Measurements from ENCODE around the gene ZNF783.
"Not testable (repeated sequence)": the region's sequence is repeated elsewhere in the genome, so short reads cannot be mapped to it uniquely, and the experiment has no call there.

Gene ZNF783

DNA sequence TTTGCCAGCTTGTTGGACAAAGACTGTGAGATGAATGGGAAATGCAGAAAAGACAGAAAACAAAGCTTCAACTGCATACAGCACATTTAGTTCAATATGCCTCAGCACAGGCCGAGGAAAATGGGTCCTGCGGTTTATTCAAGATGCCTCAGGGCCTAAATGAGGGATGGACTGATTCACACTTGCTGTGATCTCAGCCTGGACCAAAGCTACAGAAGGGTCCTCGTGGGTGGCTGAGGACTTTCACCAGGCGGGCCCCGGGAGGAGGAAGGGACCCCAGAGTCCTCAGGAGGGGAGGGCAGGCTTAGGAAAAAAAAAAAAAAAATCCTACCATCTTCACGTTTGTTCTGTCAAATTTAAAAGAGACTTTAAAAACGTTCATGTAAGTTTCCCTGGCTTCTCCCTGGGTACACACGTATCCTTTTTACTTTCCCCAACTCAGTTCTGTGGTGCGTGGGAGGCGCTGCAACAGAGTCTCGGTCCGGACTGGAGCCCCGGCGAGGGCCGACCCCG lies 624 bp upstream of the ZNF783 start:
- Histone ChIP-seq H3K9me2 (replicated peaks; ENCODE audit: insufficient read depth, low read length) (no peaks in the 10 kb centered on the region), H3K36me3 (ENCODE audit: low read length) (no peaks in the 10 kb centered on the region), H3K4me2 (ENCODE audit: low read depth, low read length, poor library complexity, severe bottlenecking) (peak overlapping the region; percentile 92), H2AFZ (ENCODE audit: low read depth, low read length, severe bottlenecking) (peak overlapping the region; percentile 95), H3K27me3 (ENCODE audit: low read length) (no peaks in the 10 kb centered on the region), H4K20me1 (ENCODE audit: low read depth, low read length) (no peaks in the 10 kb centered on the region), H3K79me2 (ENCODE audit: insufficient read depth, low read length) (no peaks in the 10 kb centered on the region), H3F3A (ENCODE audit: insufficient read depth) (0 out of 2 replicates have a peak, but pooled peaks cover 7% of the 10 kb centered on the region), H3K4me3 (ENCODE audit: insufficient read depth, low read length, poor library complexity, severe bottlenecking) (peak overlapping the region; percentile 80), H3K9me3 (ENCODE audit: insufficient read depth, low read length) (no peaks in the 10 kb centered on the region), H3K9ac (ENCODE audit: low read length) (peak overlapping the region; percentile 75), H3K27ac (ENCODE audit: low read depth, low read length) (no peak overlapping the region)
- TF ChIP-seq, protein P1, sequence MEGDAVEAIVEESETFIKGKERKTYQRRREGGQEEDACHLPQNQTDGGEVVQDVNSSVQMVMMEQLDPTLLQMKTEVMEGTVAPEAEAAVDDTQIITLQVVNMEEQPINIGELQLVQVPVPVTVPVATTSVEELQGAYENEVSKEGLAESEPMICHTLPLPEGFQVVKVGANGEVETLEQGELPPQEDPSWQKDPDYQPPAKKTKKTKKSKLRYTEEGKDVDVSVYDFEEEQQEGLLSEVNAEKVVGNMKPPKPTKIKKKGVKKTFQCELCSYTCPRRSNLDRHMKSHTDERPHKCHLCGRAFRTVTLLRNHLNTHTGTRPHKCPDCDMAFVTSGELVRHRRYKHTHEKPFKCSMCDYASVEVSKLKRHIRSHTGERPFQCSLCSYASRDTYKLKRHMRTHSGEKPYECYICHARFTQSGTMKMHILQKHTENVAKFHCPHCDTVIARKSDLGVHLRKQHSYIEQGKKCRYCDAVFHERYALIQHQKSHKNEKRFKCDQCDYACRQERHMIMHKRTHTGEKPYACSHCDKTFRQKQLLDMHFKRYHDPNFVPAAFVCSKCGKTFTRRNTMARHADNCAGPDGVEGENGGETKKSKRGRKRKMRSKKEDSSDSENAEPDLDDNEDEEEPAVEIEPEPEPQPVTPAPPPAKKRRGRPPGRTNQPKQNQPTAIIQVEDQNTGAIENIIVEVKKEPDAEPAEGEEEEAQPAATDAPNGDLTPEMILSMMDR (IDR thresholded peaks at IDR 0.05; ENCODE audit: insufficient read depth, low read length, poor library complexity, severe bottlenecking) = no peak
- no peak for TF ChIP-seq EZH2phosphoT487 (conservative IDR thresholded peaks at IDR 0.05; ENCODE audit: low read length)

DNA sequence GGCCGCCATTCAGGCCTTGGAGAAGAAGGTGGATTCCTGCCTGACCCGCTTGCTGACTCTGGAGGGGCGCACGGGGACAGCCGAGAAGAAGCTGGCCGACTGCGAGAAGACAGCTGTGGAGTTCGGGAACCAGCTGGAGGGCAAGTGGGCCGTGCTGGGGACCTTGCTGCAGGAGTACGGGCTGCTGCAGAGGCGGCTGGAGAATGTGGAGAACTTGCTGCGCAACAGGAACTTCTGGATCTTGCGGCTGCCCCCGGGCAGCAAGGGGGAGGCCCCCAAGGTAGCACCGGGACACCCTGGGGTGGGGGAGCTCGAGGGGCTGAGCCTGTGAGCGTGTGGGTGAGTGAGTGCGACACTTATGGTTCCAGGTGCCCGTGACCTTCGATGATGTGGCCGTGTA lies 4.5 kb downstream of the ZNF783 start:
- Histone ChIP-seq H3K27ac (ENCODE audit: low read depth, low read length) (no peak overlapping the region), H4K20me1 (ENCODE audit: low read depth, low read length) (no peaks in the 10 kb centered on the region), H3K79me2 (ENCODE audit: insufficient read depth, low read length) (no peaks in the 10 kb centered on the region), H3K9me2 (replicated peaks; ENCODE audit: insufficient read depth, low read length) (no peaks in the 10 kb centered on the region), H3K9ac (ENCODE audit: low read length) (no peak overlapping the region), H2AFZ (ENCODE audit: low read depth, low read length, severe bottlenecking) (no peak overlapping the region), H3K9me3 (ENCODE audit: insufficient read depth, low read length) (no peaks in the 10 kb centered on the region), H3F3A (ENCODE audit: insufficient read depth) (0 out of 2 replicates have a peak, but pooled peaks cover 2% of the 10 kb centered on the region), H3K36me3 (ENCODE audit: low read length) (0 out of 2 replicates have a peak, but pooled peaks cover 3% of the 10 kb centered on the region), H3K4me2 (ENCODE audit: low read depth, low read length, poor library complexity, severe bottlenecking) (no peak overlapping the region), H3K27me3 (ENCODE audit: low read length) (no peaks in the 10 kb centered on the region), H3K4me3 (ENCODE audit: insufficient read depth, low read length, poor library complexity, severe bottlenecking) (no peak overlapping the region)
- TF ChIP-seq, protein P1 (IDR thresholded peaks at IDR 0.05; ENCODE audit: insufficient read depth, low read length, poor library complexity, severe bottlenecking) = no peak
- TF ChIP-seq EZH2phosphoT487 (conservative IDR thresholded peaks at IDR 0.05; ENCODE audit: low read length) = no peak

DNA sequence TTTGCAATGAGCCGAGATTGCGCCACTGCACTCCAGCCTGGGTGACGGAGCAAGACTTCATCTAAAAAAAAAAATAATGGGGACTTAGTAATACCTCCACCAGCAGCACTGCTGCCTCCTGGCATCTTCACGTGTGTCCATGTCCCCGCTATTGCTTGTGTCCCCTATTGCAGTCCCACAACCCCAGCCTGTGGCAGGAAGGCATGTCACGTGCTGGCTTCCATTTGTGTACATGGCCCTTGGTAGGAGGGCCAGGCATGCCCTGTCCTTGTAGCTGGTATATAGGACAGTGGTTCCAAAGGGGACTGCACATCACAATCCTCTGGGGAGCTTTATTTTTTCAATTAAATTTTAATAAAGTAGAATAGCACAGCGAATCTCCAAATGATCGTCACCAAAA lies 5.7 kb downstream of the ZNF783 start:
- no peaks in the 10 kb centered on the region for H3F3A ChIP-seq (ENCODE audit: insufficient read depth)
- H2AFZ ChIP-seq (ENCODE audit: low read depth, low read length, severe bottlenecking) = no peak overlapping the region
- no peak overlapping the region for H3K27ac ChIP-seq (ENCODE audit: low read depth, low read length)
- H3K9me3 ChIP-seq (ENCODE audit: insufficient read depth, low read length) = no peaks in the 10 kb centered on the region
- H3K36me3 ChIP-seq (ENCODE audit: low read length) = 0 out of 2 replicates have a peak, but pooled peaks cover 6% of the 10 kb centered on the region
- no peak overlapping the region for H3K4me2 ChIP-seq (ENCODE audit: low read depth, low read length, poor library complexity, severe bottlenecking)
- H3K79me2 ChIP-seq (ENCODE audit: insufficient read depth, low read length) = no peaks in the 10 kb centered on the region
- no peak overlapping the region for H3K9ac ChIP-seq (ENCODE audit: low read length)
- TF ChIP-seq EZH2phosphoT487 (conservative IDR thresholded peaks at IDR 0.05; ENCODE audit: low read length) = no peak
- TF ChIP-seq, protein P1 (IDR thresholded peaks at IDR 0.05; ENCODE audit: insufficient read depth, low read length, poor library complexity, severe bottlenecking) = no peak
- H4K20me1 ChIP-seq (ENCODE audit: low read depth, low read length) = no peaks in the 10 kb centered on the region
- no peaks in the 10 kb centered on the region for H3K27me3 ChIP-seq (ENCODE audit: low read length)
- H3K4me3 ChIP-seq (ENCODE audit: insufficient read depth, low read length, poor library complexity, severe bottlenecking) = no peak overlapping the region
- H3K9me2 ChIP-seq (replicated peaks; ENCODE audit: insufficient read depth, low read length) = no peaks in the 10 kb centered on the region

DNA sequence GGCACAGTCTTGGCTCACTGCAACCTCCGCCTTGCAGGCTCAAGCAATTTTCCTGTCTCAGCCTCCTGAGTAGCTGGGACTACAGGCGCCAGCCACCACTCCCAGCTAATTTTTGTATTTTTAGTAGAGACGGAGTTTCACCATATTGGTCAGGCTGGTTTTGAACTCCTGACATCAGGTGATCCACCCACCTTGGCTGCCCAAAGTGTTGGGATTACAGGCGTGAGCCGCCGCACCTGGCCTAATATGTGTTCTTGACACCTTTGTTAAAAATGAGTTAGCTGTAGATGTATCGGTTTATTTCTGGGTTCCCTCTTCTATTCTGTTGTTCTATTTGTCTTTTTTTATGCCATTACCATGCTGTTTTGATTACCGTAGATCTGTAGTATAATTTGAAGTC lies 12.4 kb downstream of the ZNF783 start:
- H3K9ac ChIP-seq (ENCODE audit: low read length); H3K9me3 ChIP-seq (ENCODE audit: insufficient read depth, low read length); H3F3A ChIP-seq (ENCODE audit: insufficient read depth); H3K27ac ChIP-seq (ENCODE audit: low read depth, low read length); H2AFZ ChIP-seq (ENCODE audit: low read depth, low read length, severe bottlenecking); H3K4me3 ChIP-seq (ENCODE audit: insufficient read depth, low read length, poor library complexity, severe bottlenecking); H4K20me1 ChIP-seq (ENCODE audit: low read depth, low read length); H3K79me2 ChIP-seq (ENCODE audit: insufficient read depth, low read length); H3K27me3 ChIP-seq (ENCODE audit: low read length); H3K9me2 ChIP-seq (replicated peaks; ENCODE audit: insufficient read depth, low read length); H3K4me2 ChIP-seq (ENCODE audit: low read depth, low read length, poor library complexity, severe bottlenecking); H3K36me3 ChIP-seq (ENCODE audit: low read length): not testable (repeated sequence)

Data from SU-DHL-6 (cell line).